Neural crest cell (in vitro differentiated cells): ENCODE data around the gene LAMC3. TPM values are rescaled to one million over a fixed set of nuclear protein-coding genes. Genes with fewer than 3 reads are reported as not detected.

Experiments
- DNase-seq: peaks from one replicate; pipeline ENCODE4 v3.0.0; 2021; ENCODE audit warnings: low read depth, mixed read lengths, low spot score
- H3K27ac Mint-ChIP-seq: one replicate; pipeline ENCODE4 v1.8.0; 2021; ENCODE audit warnings: mild to moderate bottlenecking, mixed read lengths; ENCODE audit not compliant: unreplicated experiment
- H3K27me3 Mint-ChIP-seq: 2 replicates; pipeline ENCODE4 v1.8.0; 2021; ENCODE audit warnings: low read depth, mild to moderate bottlenecking, mixed read lengths
- H3K36me3 Mint-ChIP-seq: 2 replicates; pipeline ENCODE4 v1.8.0; 2021; ENCODE audit warnings: low read depth, mild to moderate bottlenecking, mixed read lengths
- H3K4me1 Mint-ChIP-seq: 2 replicates; pipeline ENCODE4 v1.8.0; 2021; ENCODE audit warnings: mixed read lengths
- H3K4me3 Mint-ChIP-seq: one replicate; pipeline ENCODE4 v1.8.0; 2021; ENCODE audit warnings: mild to moderate bottlenecking, mixed read lengths
- H3K9me3 Mint-ChIP-seq: 2 replicates; pipeline ENCODE4 v1.8.0; 2021; ENCODE audit warnings: mixed read lengths
- total RNA-seq: library from RNA; stranded (reverse); gene quantifications from 2 replicates; pipeline ENCODE4 v1.2.1, GENCODE V29; 2021
- TF ChIP-seq, protein P1 (sequence below): fragments of 200-600 bp; sonication (generic); conservative IDR thresholded peaks from 2 replicates; pipeline ENCODE4 v1.5.0; 2021; ENCODE audit warnings: antibody characterized with exemption, mild to moderate bottlenecking

LAMC3 gene
- total RNA-seq, 1 donor from 2014 or later, result 4.0 TPM

- peaks cover 14% of the 10 kb centered on the region for H3K4me1 Mint-ChIP-seq
Observed at GRCh38 chr9:130974697-130975096, 34.3 kb upstream of the LAMC3 start.

DNA sequence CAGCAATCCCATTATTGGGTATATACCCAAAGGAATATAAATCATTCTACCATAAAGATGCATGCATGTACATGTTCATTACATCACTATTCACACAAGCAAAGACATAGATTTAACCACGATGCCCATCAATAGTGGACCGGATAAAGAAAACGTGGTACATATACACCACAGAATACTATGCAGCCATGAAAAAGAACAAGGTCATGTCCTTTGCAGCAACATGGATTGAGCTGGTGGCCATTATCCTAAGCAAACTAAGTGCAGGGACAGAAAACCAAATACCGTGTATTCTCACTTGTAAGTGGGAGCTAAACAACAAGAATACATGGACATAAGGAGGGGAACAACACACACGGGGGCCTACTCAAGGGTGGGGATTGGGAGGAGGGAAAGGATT lies 33.8 kb upstream of the LAMC3 start:
- peaks cover 8% of the 10 kb centered on the region for H3K27me3 Mint-ChIP-seq
- peaks cover 15% of the 10 kb centered on the region for H3K4me1 Mint-ChIP-seq
- no peaks in the 10 kb centered on the region for H3K36me3 Mint-ChIP-seq
- H3K27ac Mint-ChIP-seq, result no peak overlapping the region
- TF ChIP-seq, protein P1, sequence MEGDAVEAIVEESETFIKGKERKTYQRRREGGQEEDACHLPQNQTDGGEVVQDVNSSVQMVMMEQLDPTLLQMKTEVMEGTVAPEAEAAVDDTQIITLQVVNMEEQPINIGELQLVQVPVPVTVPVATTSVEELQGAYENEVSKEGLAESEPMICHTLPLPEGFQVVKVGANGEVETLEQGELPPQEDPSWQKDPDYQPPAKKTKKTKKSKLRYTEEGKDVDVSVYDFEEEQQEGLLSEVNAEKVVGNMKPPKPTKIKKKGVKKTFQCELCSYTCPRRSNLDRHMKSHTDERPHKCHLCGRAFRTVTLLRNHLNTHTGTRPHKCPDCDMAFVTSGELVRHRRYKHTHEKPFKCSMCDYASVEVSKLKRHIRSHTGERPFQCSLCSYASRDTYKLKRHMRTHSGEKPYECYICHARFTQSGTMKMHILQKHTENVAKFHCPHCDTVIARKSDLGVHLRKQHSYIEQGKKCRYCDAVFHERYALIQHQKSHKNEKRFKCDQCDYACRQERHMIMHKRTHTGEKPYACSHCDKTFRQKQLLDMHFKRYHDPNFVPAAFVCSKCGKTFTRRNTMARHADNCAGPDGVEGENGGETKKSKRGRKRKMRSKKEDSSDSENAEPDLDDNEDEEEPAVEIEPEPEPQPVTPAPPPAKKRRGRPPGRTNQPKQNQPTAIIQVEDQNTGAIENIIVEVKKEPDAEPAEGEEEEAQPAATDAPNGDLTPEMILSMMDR, result no peak
- no peak overlapping the region for H3K4me3 Mint-ChIP-seq
- no peaks in the 10 kb centered on the region for H3K9me3 Mint-ChIP-seq
- DNase-seq, result no peak

More at GRCh38 chr9:130974697-130975096, 34.3 kb upstream of the LAMC3 start:
- no peaks in the 10 kb centered on the region for H3K9me3 Mint-ChIP-seq
- no peak overlapping the region for H3K27ac Mint-ChIP-seq
- TF ChIP-seq, protein P1, result no peak
- H3K27me3 Mint-ChIP-seq, result peaks cover 8% of the 10 kb centered on the region
- H3K36me3 Mint-ChIP-seq, result no peaks in the 10 kb centered on the region
- H3K4me3 Mint-ChIP-seq, result no peak overlapping the region
- no peak for DNase-seq

DNA sequence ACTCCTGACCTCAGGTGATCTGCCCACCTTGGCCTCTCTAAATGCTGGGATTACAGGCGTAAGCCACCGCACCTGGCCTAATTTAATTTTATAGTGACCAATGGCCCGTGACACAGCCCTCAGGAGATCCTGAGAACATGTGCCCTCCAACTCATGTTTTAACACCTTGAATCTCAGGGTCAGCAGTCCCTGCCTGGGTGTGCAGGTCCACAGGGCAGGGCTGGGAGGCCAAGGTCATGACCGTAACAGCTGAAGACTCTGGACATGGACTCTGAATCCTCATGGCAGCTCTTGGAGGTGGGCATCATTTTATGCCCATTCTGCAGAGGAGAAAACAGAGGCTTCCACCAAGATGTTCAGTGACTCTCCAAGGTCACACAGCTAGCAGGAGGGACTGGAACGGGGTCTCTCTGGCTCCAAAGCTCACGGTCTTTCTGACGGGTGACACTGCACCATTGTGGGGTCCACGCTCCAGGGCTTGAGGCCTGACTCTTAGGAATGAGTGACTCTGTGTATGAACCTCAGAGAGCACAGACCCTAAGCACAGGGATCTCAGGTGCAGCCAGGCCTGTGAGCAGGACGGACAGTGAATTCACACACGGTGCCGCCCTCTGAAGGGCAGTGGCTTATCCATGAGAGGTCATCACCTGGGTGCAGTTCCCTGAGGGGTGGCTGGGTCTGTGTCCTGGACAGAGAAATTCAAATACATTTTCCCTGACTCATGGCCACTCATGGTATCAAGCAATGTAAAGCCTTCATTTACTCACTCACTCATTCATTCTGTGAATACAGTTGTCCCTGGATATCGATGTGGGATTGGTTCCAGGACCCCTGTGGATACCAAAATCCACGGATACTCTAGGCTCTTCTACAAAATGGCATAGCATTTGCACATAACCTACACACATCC lies 32.8 kb upstream of the LAMC3 start:
- Mint-ChIP-seq H3K27ac (no peak overlapping the region), H3K27me3 (peaks cover 8% of the 10 kb centered on the region), H3K4me3 (no peak overlapping the region), H3K9me3 (no peaks in the 10 kb centered on the region), H3K36me3 (no peaks in the 10 kb centered on the region), H3K4me1 (peaks cover 24% of the 10 kb centered on the region)
- no peak for DNase-seq
- TF ChIP-seq, protein P1, result no peak

DNA sequence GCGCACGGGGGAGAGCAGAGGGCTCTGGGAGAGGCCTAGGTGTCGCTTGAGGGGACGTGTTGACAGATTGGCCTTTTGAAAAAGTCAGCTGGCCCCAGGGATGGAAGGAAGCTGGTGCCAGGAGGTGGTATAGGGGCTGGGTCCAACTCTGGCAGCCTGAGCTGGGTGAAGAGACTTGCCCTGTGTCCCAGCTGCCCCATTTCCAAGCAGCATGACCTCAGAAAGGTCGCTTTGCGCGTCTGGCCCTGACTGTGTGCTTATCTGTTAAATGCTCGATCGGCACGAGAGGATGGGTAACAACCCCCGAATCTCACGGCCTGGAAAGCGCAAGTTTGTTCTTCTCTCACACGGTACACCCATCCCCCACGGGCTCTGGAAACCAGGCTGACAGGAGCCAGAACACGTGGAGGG lies 31.2 kb upstream of the LAMC3 start:
- no peaks in the 10 kb centered on the region for H3K36me3 Mint-ChIP-seq

DNA sequence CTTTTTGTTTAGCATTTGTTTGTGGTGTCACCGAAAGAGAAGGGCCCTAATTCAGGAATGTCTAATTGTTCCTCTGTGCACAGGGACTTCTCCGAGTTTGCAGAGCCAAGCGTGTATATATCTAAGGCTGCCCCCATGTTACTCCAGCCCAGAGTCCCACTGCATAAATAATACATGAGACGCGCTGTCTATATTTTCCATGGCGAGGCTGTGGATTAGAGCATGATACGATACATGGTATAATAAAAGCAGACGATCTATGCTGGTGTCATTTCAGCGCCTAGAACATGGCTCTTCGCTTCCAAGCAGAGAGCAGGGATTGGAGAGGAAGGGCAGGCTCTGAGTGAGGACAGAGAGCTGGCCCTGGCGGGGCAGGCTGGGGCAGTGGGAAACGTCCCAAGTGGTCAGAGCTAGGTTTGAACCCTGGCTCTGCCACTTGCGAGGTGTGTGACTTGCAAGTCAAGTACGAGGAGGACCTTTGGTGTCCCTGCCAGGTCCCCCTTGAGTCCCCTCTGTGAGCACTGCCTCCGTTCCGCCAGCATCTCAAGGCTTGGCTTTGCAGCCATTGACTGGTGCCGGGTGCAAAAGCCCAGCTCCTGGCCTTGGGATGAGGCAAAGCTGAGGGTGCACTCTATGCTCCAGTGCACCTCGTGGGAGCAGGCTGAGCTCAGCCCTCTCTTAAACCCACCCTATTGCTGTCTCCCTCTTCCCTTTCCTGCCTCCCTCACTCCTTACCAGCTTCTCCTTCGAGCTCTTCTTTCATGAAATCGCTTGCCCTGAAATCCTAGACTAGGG lies 29.2 kb upstream of the LAMC3 start:
- Mint-ChIP-seq H3K27me3 (no peaks in the 10 kb centered on the region), H3K4me3 (no peak overlapping the region), H3K9me3 (no peaks in the 10 kb centered on the region), H3K4me1 (peaks cover 37% of the 10 kb centered on the region), H3K36me3 (no peaks in the 10 kb centered on the region), H3K27ac (peak overlapping the region; percentile 71)
- no peak for DNase-seq
- TF ChIP-seq, protein P1, result no peak

More for the DNA sequence above, 31.2 kb upstream of the LAMC3 start:
- DNase-seq, result no peak
- Mint-ChIP-seq H3K4me3 (no peak overlapping the region), H3K4me1 (peaks cover 22% of the 10 kb centered on the region), H3K27me3 (peaks cover 4% of the 10 kb centered on the region), H3K9me3 (no peaks in the 10 kb centered on the region), H3K27ac (no peak overlapping the region)
- TF ChIP-seq, protein P1, result no peak
